Iris pigment epithelial cell (primary cell): ENCODE measurements around the gene ULK3.
A peak's percentile ranks its signal among the peaks of the same experiment; 100 is the strongest.
"Not testable (repeated sequence)": the region's sequence is repeated elsewhere in the genome, so short reads cannot be mapped to it uniquely, and the experiment has no call there.

Experiments
- DNase-seq: peaks from one replicate; pipeline ENCODE4 v3.0.0-alpha.2; 2011; ENCODE audit warnings: low read depth

Gene ULK3

GRCh38 chr15:74842581-74843444 lies at the start of gene ULK3:
TSS of gene ULK3 (minus strand) at chr15:74843156. CDS start at chr15:74843105, 51 bp downstream.
- peak; percentile 89 for DNase-seq

GRCh38 chr15:74892313-74892712 lies 49.4 kb upstream of the ULK3 start:
- DNase-seq = no peak

GRCh38 chr15:74891469-74891868 lies 48.5 kb upstream of the ULK3 start:
- DNase-seq = no peak

- no peak for DNase-seq
These were observed 47.7 kb upstream of the ULK3 start for GRCh38 chr15:74890665-74890960.

- DNase-seq = peak; percentile 77
These were observed 47.1 kb upstream of the ULK3 start, which contains the start of gene MPI for GRCh38 chr15:74889883-74890664. TSS of gene MPI (plus strand) at chr15:74890042. CDS start at chr15:74890074, 32 bp downstream.

- peak; percentile 45 for DNase-seq
These were observed 46.5 kb upstream of the ULK3 start for GRCh38 chr15:74889390-74889882.

- DNase-seq = no peak
These were observed 45.8 kb upstream of the ULK3 start for GRCh38 chr15:74888716-74889115.

GRCh38 chr15:74887537-74888193 lies 44.7 kb upstream of the ULK3 start:
- not testable (repeated sequence) for DNase-seq

GRCh38 chr15:74885461-74885860 lies 42.5 kb upstream of the ULK3 start:
- DNase-seq = no peak

GRCh38 chr15:74884428-74885223 lies 41.7 kb upstream of the ULK3 start:
- DNase-seq = no peak

GRCh38 chr15:74882528-74882927 lies 39.6 kb upstream of the ULK3 start:
- no peak for DNase-seq

GRCh38 chr15:74878273-74878672 lies 35.3 kb upstream of the ULK3 start:
- DNase-seq = no peak

- peak; percentile 27 for DNase-seq
These were observed 30.9 kb upstream of the ULK3 start for GRCh38 chr15:74873756-74874424.

- peak; percentile 96 for DNase-seq
These were observed 30.2 kb upstream of the ULK3 start, which contains the start of gene SCAMP2 for GRCh38 chr15:74873036-74873755. TSS of gene SCAMP2 (minus strand) at chr15:74873365. CDS start at chr15:74873255, 110 bp downstream.

GRCh38 chr15:74872702-74873035 lies 29.7 kb upstream of the ULK3 start:
- DNase-seq = no peak

GRCh38 chr15:74870436-74871215 lies 27.7 kb upstream of the ULK3 start:
- DNase-seq = peak; percentile 41

- no peak for DNase-seq
These were observed 26.9 kb upstream of the ULK3 start for GRCh38 chr15:74869726-74870407.

- no peak for DNase-seq
These were observed 26.4 kb upstream of the ULK3 start for GRCh38 chr15:74869372-74869725.

- no peak for DNase-seq
These were observed 25.1 kb upstream of the ULK3 start for GRCh38 chr15:74868059-74868458.
